Heart right ventricle (tissue), 16 donors: ENCODE results near the gene NKX6-2. TPM values are rescaled to one million over a fixed set of nuclear protein-coding genes. Genes with fewer than 3 reads are reported as not detected.

Experiments
- ATAC-seq, 8 donors: fragments of 200-7000 bp; cut with Tn5 transposase; one replicate each; pipeline ENCODE4 v1.9.1; 2020; ENCODE audit warnings: mild to moderate bottlenecking in 8 of 8, moderate library complexity in 8 of 8, moderate number of reproducible peaks in 1 of 8
- DNase-seq, 2 donors: peaks; one replicate each; pipeline ENCODE4 v3.0.0-alpha.2; 2020
- H3K27ac ChIP-seq, 10 donors: fragments of 200-600 bp; sonication (generic) in 2 of 10; one replicate each; pipeline versions ENCODE4 v1.5.0 to v1.8.0; 2020 to 2022; ENCODE audit warnings: mild to moderate bottlenecking in 3 of 10
- H3K27me3 ChIP-seq, 7 donors: fragments of 200-600 bp; one replicate each; pipeline ENCODE4 v1.8.0; 2021 to 2022; ENCODE audit warnings: mild to moderate bottlenecking in 2 of 7
- H3K36me3 ChIP-seq, 9 donors: fragments of 200-600 bp; sonication (generic) in 1 of 9; one replicate each; pipeline versions ENCODE4 v1.5.0 to v1.8.0; 2020 to 2022; ENCODE audit warnings: mild to moderate bottlenecking in 2 of 9
- H3K4me1 ChIP-seq, 9 donors: fragments of 200-600 bp; sonication (generic) in 1 of 9; one replicate each; pipeline versions ENCODE4 v1.5.0 to v1.8.0; 2020 to 2022; ENCODE audit warnings: mild to moderate bottlenecking in 4 of 9
- H3K4me3 ChIP-seq, 10 donors: fragments of 200-600 bp; sonication (generic) in 2 of 10; one replicate each; pipeline versions ENCODE4 v1.5.0 to v1.8.0; 2020 to 2022; ENCODE audit warnings: mild to moderate bottlenecking in 7 of 10, moderate library complexity in 2 of 10
- H3K9me3 ChIP-seq, 11 donors: fragments of 200-600 bp in 10 of 11; sonication (generic) in 2 of 11; one replicate each; pipeline versions ENCODE4 v1.5.0 to v1.8.0; 2013 to 2022; ENCODE audit warnings: mild to moderate bottlenecking in 2 of 11, control low read depth in 1 of 11, moderate library complexity in 1 of 11
- WGBS, 2 donors: extraction: QIAGEN DNeasy Blood & Tissue Kit; methylation state at CpG; one replicate each; pipeline ENCODE4 v1.1.7; 2013; ENCODE audit warnings: inconsistent platforms in 1 of 2; 5-methylcytosine and 5-hydroxymethylcytosine counted together
- intact Hi-C, 10 donors: fragments of 100-400 bp; cut with DNase I; formaldehyde crosslinking; loops; one replicate each; pipeline versions ENCODE4 v1.11.1 to v1.14.2; 2022
- polyA plus RNA-seq, 2 donors: library from polyadenylated mRNA; stranded (reverse); fragments of 200-250 nt; gene quantifications; one replicate each; pipeline ENCODE4 v1.2.3, GENCODE V29; 2013
- total RNA-seq, 10 donors: library from RNA; stranded (reverse); fragmentation: NEBNext Ultra II Directional in 3 of 10; extraction: Animal tissue kit (Norgen Biotek cat#: 25700) in 3 of 10; gene quantifications; one replicate each; pipeline versions ENCODE4 v1.2.1 to v1.2.4, GENCODE V29; 2021 to 2023
- TF ChIP-seq, protein P1 (sequence below), 9 donors: fragments of 200-600 bp; sonication (generic) in 2 of 9; IDR thresholded peaks; one replicate each; pipeline versions ENCODE4 v1.5.0 to v1.8.0; 2021 to 2022; ENCODE audit warnings: antibody characterized with exemption in 9 of 9, mild to moderate bottlenecking in 5 of 9, moderate library complexity in 1 of 9
- donor health status: Arrhythmogenic right ventricular cardiomyopathy.
- donor health status: ischemic (EF 13 %, LVEDD 7.1; RV severe dilation, severe dysfunction).
- donor health status: healthy with polysubstance abuse.
- donor health status: DM: no; HTN: yes; CAD: no.
- donor health status: DM: no; HTN: no; CAD: no.
- donor health status: ischemic (EF 25% LVEDD 6.9; RV normal size, moderate dysfunction).
- donor health status: ischemic (EF 25% LVEDD 5.7; RV mildly dilated, moderate dysfunction).
- donor health status: healthy.
- donor health status: DM: yes; HTN: yes; CAD: no.
- donor health status: Ischemic cardiomyopathy.
- donor health status: ischemic (EF 35%, LVEDD 5.7; RV mildly dilated, moderate dysfunction).
- donor health status: nonischemic (EF 11% LVEDD 7.7; RV severe dilation, severe dysfunction).
- donor health status: DM: yes; HTN: yes; CAD: no.
- donor health status: PGD.
- donor health status: ischemic (EF 29% LVEDD 5.4; RV normal size, mild dysfunction).
- donor health status: nonischemic (EF 23%, LVEDD 6.1; RV moderate dilation, normal function).

Gene NKX6-2
- total and polyA plus RNA-seq, 12 donors, result 0.17 to 0.51 TPM; not detected in 10

DNA sequence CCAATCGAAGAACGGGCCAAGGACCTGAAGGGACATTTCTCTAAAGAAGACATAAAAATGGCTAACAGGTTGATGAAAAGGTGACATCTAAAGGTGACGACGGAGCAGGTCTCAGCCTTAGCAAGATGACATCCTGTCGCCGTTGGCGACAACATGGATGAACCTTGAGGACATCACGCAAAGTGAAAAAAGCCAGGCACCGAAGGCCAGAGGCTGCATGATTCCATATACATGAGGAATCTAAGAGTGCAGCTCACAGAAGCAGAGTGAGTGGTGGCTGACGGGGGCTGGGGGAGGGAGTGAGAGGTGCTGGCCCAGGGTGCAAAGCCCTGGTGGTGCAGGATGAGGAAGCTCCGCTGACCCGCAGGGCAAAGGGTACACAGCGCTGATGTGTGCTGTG lies 34.1 kb upstream of the NKX6-2 start:
- H3K9me3 ChIP-seq, result peaks cover 0 to 9% (median 0%) of the 10 kb centered on the region in 11 donors
- H3K4me1 ChIP-seq, result no peaks in the 10 kb centered on the region
- H3K36me3 ChIP-seq, result no peaks in the 10 kb centered on the region
- ATAC-seq (no peak), DNase-seq (no peak)
- intact Hi-C loops, result no loop called here
- H3K4me3 ChIP-seq, result no peak overlapping the region
- 89 to 91% methylated on average over 13 of the region's 13 CpGs for WGBS, 2 donors
- peaks cover 0 to 34% (median 23%) of the 10 kb centered on the region in 7 donors for H3K27me3 ChIP-seq
- TF ChIP-seq, protein P1, sequence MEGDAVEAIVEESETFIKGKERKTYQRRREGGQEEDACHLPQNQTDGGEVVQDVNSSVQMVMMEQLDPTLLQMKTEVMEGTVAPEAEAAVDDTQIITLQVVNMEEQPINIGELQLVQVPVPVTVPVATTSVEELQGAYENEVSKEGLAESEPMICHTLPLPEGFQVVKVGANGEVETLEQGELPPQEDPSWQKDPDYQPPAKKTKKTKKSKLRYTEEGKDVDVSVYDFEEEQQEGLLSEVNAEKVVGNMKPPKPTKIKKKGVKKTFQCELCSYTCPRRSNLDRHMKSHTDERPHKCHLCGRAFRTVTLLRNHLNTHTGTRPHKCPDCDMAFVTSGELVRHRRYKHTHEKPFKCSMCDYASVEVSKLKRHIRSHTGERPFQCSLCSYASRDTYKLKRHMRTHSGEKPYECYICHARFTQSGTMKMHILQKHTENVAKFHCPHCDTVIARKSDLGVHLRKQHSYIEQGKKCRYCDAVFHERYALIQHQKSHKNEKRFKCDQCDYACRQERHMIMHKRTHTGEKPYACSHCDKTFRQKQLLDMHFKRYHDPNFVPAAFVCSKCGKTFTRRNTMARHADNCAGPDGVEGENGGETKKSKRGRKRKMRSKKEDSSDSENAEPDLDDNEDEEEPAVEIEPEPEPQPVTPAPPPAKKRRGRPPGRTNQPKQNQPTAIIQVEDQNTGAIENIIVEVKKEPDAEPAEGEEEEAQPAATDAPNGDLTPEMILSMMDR (IDR thresholded peaks at IDR 0.05), result no peak
- H3K27ac ChIP-seq, result no peak overlapping the region

DNA sequence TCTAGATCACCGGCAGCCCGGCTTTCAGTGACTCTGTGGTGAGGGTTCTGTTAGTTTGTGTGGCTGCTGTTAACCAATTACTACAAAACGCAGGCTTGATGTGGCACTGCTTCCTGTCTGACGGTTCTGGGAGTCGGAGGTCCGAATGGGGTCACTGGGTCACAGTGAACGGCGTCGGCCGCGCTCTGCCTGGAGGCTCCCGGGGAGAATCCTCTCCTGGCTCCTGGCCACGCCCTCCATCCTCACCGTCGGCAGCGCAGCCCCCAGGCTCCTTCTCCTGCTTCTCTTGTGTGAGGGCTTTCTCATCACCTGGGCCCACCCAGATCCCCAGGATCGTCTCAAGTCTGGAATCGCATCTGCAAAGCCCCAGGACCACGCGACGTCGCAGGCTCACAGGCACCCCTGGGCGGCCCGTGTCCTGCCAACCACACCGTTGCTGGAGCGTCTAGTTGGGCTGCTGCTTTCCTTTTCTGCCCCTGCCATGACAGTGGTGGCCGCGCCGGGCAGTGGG lies 31.8 kb upstream of the NKX6-2 start:
- intact Hi-C loops, result no loop called here
- no peak for ATAC-seq
- H3K27me3 ChIP-seq, result peaks cover 0 to 36% (median 31%) of the 10 kb centered on the region in 7 donors
- no peaks in the 10 kb centered on the region for H3K4me1 ChIP-seq
- H3K9me3 ChIP-seq, result peaks cover 0 to 9% (median 0%) of the 10 kb centered on the region in 11 donors
- 81 to 82% methylated on average over 29 of the region's 29 CpGs for WGBS, 2 donors
- H3K4me3 ChIP-seq, result no peak overlapping the region
- H3K36me3 ChIP-seq, result no peaks in the 10 kb centered on the region
- no peak overlapping the region for H3K27ac ChIP-seq
- TF ChIP-seq, protein P1 (IDR thresholded peaks at IDR 0.05), result no peak
- DNase-seq, result no peak

DNA sequence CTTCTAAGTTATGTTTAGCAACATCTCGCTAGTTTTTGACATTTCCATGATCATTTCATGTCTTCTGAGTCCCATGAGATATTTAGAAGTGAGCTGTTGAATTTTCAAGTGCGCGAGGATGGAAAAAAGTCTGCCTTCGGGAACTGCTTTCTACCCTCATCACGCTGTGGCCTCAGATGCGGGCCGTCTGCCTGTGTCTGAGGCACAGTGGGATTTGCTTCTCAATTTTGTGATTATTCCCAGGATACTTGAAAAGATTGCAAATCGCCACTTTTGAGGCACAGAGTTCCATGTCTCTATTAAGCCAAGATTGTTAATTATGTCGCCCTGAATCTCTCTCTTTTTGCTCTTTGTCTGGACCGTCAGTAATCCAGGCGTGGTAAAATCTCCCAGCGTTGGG lies 30.8 kb upstream of the NKX6-2 start:
- peaks cover 0 to 9% (median 0%) of the 10 kb centered on the region in 11 donors for H3K9me3 ChIP-seq
- H3K27ac ChIP-seq, result no peak overlapping the region
- H3K4me3 ChIP-seq, result no peak overlapping the region
- H3K27me3 ChIP-seq, result peaks cover 0 to 42% (median 39%) of the 10 kb centered on the region in 7 donors
- WGBS, 2 donors, result 77 to 81% methylated on average over 12 of the region's 12 CpGs
- no peak for ATAC-seq
- TF ChIP-seq, protein P1 (IDR thresholded peaks at IDR 0.05), result no peak
- DNase-seq, result no peak
- no peaks in the 10 kb centered on the region for H3K4me1 ChIP-seq
- no peaks in the 10 kb centered on the region for H3K36me3 ChIP-seq
- intact Hi-C loops, result no loop called here

DNA sequence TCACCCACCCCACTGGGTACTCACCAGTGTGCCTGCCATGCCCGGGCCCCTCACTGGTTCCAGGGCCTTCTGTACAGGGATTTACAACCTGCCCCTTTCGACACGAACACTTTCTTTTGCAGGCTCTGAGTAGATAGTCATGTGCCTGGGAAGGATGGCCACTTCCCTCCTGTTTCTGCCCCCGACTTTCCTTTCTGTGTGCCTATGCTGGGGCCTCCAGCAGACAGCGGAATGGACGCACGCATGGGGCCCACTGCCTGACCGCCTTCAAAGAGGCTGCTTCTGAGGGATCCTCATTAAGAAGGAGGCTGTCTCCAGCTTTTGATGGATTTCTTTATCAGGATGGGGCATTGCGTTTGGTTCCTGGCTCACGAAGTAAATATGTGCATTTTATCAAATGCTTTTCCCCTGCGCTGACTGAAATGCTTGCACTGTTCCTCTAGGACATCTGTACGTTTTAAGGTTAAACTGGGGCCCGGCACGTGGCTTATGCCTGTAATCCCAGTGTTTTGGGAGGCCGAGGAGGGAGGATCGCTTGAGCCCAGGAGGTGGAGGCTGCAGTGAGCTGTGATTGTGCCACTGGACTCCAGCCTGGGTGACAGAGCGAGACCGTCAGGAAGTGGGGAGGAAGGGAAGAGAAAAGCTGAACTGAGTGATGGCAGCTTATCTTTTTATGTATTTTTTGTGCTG lies 29.4 kb upstream of the NKX6-2 start:
- Histone ChIP-seq H3K27ac (no peak overlapping the region), H3K27me3 (peaks cover 0 to 54% (median 48%) of the 10 kb centered on the region in 7 donors), H3K4me1 (no peaks in the 10 kb centered on the region), H3K36me3 (no peaks in the 10 kb centered on the region), H3K9me3 (peaks cover 0 to 9% (median 0%) of the 10 kb centered on the region in 11 donors), H3K4me3 (no peak overlapping the region)
- ATAC-seq, result no peak
- intact Hi-C loops, result no loop called here
- DNase-seq, result no peak
- 66 to 77% methylated on average over 18 of the region's 18 CpGs for WGBS, 2 donors
- TF ChIP-seq, protein P1 (IDR thresholded peaks at IDR 0.05), result no peak
